ENCODE data around the gene LDAH.

The LDAH gene

GRCh38 chr2:20673686-20674308, 149.1 kb downstream of the LDAH start:
- TF ChIP-seq ZFX (IDR thresholded peaks at IDR 0.05; ENCODE audit: borderline replicate concordance) = no peak
- TF ChIP-seq CTCF (IDR thresholded peaks at IDR 0.05) = no peak
- no peak overlapping the region for H3K27ac ChIP-seq

GRCh38 chr2:20672201-20672951, 150.5 kb downstream of the LDAH start:
- TF ChIP-seq CTCF (IDR thresholded peaks at IDR 0.05) (no peak), ZFX (IDR thresholded peaks at IDR 0.05; ENCODE audit: borderline replicate concordance) (no peak)
- H3K27ac ChIP-seq = no peak overlapping the region

GRCh38 chr2:20671736-20672080, 151.2 kb downstream of the LDAH start:
- TF ChIP-seq ZFX (IDR thresholded peaks at IDR 0.05; ENCODE audit: borderline replicate concordance) (no peak), CTCF (IDR thresholded peaks at IDR 0.05) (no peak)
- no peak overlapping the region for H3K27ac ChIP-seq

- no peak overlapping the region for H3K27ac ChIP-seq
- no peak for TF ChIP-seq ZFX (IDR thresholded peaks at IDR 0.05; ENCODE audit: borderline replicate concordance)
- TF ChIP-seq CTCF (IDR thresholded peaks at IDR 0.05) = no peak
These were observed 151.7 kb downstream of the LDAH start for GRCh38 chr2:20671036-20671735.

GRCh38 chr2:20670315-20671035, 152.4 kb downstream of the LDAH start:
- no peak overlapping the region for H3K27ac ChIP-seq
- TF ChIP-seq CTCF (IDR thresholded peaks at IDR 0.05) = no peak
- TF ChIP-seq ZFX (IDR thresholded peaks at IDR 0.05; ENCODE audit: borderline replicate concordance) = no peak

- H3K27ac ChIP-seq = no peak overlapping the region
- TF ChIP-seq CTCF (IDR thresholded peaks at IDR 0.05) = no peak
- TF ChIP-seq ZFX (IDR thresholded peaks at IDR 0.05; ENCODE audit: borderline replicate concordance) = no peak
These were observed 153.2 kb downstream of the LDAH start for GRCh38 chr2:20669562-20670314.
